ENCODE measurements around the gene ITGA1. TPM values are rescaled to one million over a fixed set of nuclear protein-coding genes. Genes with fewer than 3 reads are reported as not detected.
A peak's percentile ranks its signal among the peaks of the same experiment; 100 is the strongest.

ITGA1 gene
- total and polyA plus RNA-seq, 9 donors = 4.9 to 41.2 (median 14.7) TPM

DNA sequence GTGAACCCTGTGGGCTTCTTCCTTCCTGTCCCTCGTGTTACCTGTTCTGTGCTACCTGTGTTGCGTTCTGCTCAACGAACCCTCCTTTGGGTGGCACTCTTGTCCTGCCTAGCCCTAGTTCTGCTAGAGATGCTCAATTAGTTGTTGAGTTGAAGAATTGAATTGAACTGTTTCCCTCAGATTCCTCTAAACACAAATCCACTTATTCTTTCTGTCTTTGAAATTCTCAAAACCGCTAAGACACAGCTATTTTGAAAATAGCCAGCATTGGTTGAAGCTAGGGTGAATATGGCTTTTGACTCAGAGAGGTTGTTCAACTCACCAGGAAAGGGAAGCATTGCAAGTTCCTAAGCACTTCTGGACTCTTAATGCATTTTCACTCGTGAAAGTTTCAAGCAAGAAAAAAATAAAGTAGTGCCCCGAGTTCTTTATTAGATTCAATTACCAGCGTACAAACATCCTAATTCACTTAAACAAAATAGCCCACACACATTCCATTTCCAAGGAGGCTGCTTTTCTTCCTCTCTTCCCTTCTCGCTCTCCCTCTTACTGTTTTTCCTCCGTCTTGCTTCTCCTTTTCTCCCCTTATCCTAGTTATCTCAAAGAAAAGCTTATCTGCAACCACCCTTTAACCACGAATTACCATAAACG, 642 bp upstream of the ITGA1 start:
- H3K27me3 ChIP-seq = no peaks in the 10 kb centered on the region
- 4 to 7% (median 5%) methylated on average over 11 of the region's 11 CpGs for WGBS, 3 donors

DNA sequence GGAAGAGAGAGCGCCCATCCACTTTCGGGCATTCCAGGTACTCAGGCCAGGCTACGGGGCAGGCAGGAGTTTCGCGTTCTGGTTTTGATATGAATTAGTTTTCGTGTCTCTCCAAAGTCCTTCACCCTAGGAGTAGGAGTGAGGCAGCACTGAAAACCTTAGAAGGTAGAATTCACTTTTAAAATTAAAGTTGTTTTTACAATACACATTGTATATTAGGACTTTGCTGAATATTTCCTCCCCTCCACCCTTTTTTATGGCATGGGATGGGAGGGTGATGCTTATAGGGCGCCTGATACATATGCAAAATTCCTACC, 747 bp downstream of the ITGA1 start:
- Histone ChIP-seq H3K4me3 (peak overlapping the region; percentile 60), H3K9me3 (no peaks in the 10 kb centered on the region), H3K4me1 (ENCODE audit: insufficient read depth) (no peaks in the 10 kb centered on the region), H3K27me3 (no peaks in the 10 kb centered on the region), H3K36me3 (no peaks in the 10 kb centered on the region), H3K27ac (peak overlapping the region; percentile 79 to 88)
- TF ChIP-seq POLR2A (IDR thresholded peaks at IDR 0.05) = no peak
- no peak for TF ChIP-seq EP300 (IDR thresholded peaks at IDR 0.05)
- TF ChIP-seq, protein P1, sequence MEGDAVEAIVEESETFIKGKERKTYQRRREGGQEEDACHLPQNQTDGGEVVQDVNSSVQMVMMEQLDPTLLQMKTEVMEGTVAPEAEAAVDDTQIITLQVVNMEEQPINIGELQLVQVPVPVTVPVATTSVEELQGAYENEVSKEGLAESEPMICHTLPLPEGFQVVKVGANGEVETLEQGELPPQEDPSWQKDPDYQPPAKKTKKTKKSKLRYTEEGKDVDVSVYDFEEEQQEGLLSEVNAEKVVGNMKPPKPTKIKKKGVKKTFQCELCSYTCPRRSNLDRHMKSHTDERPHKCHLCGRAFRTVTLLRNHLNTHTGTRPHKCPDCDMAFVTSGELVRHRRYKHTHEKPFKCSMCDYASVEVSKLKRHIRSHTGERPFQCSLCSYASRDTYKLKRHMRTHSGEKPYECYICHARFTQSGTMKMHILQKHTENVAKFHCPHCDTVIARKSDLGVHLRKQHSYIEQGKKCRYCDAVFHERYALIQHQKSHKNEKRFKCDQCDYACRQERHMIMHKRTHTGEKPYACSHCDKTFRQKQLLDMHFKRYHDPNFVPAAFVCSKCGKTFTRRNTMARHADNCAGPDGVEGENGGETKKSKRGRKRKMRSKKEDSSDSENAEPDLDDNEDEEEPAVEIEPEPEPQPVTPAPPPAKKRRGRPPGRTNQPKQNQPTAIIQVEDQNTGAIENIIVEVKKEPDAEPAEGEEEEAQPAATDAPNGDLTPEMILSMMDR (IDR thresholded peaks at IDR 0.05) = no peak
- no peak for DNase-seq
- intact Hi-C loops (cut with DNase I) = loop anchor here in 1 of 4 donors (2.0 kb wide), 1 partner anchor 126 kb away; no protein-coding TSS in a partner anchor
- WGBS, 3 donors = 3 to 5% (median 5%) methylated on average over 7 of the region's 7 CpGs

More for the DNA sequence above, 642 bp upstream of the ITGA1 start:
- TF ChIP-seq EP300 (IDR thresholded peaks at IDR 0.05) = no peak
- TF ChIP-seq, protein P1 (IDR thresholded peaks at IDR 0.05) = no peak
- DNase-seq = peak in 1 of 5 donors; percentile 42
- peak overlapping the region; percentile 60 for H3K4me3 ChIP-seq
- intact Hi-C loops (cut with DNase I) = no loop called here
- H3K9me3 ChIP-seq = no peaks in the 10 kb centered on the region
- H3K4me1 ChIP-seq (ENCODE audit: insufficient read depth) = no peaks in the 10 kb centered on the region
- H3K27ac ChIP-seq = peak overlapping the region; percentile 79 to 88
- no peaks in the 10 kb centered on the region for H3K36me3 ChIP-seq

- Histone ChIP-seq H3K4me3 (peak overlapping the region; percentile 60), H3K27me3 (no peaks in the 10 kb centered on the region), H3K4me1 (ENCODE audit: insufficient read depth) (no peaks in the 10 kb centered on the region), H3K36me3 (no peaks in the 10 kb centered on the region), H3K9me3 (no peaks in the 10 kb centered on the region), H3K27ac (no peak overlapping the region)
- WGBS, 3 donors = 52 to 68% (median 54%) methylated on average over 1 of the region's 1 CpG
- intact Hi-C loops (cut with DNase I) = loop anchor here in 1 of 4 donors (2.0 kb wide), 1 partner anchor 125 kb away; no protein-coding TSS in a partner anchor
- no peak for DNase-seq
- TF ChIP-seq EP300 (IDR thresholded peaks at IDR 0.05) = no peak
- TF ChIP-seq, protein P1 (IDR thresholded peaks at IDR 0.05) = no peak
- no peak for TF ChIP-seq POLR2A (IDR thresholded peaks at IDR 0.05)
These were observed 1.7 kb downstream of the ITGA1 start for GRCh38 chr5:52789378-52789777.

DNA sequence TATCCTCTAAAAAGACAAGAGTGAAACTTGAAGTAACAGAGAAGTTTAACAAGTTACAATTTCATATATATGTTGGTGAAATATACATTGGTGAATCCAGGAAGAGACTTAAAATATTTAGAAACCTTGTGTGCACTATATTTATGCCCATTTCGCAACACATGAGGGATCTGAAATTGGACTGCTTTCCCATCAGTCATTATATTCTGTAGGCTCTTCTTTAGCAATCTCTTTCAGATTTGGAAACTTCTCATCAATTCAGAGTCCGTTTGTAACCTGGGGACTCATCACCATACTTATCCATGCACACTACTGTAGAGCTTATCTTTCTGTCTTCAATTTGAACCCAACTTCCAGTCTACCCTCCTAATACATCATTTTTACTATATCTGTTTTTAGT, 2.1 kb downstream of the ITGA1 start:
- H3K4me1 ChIP-seq (ENCODE audit: insufficient read depth) = no peaks in the 10 kb centered on the region
- H3K4me3 ChIP-seq = peak overlapping the region; percentile 60
- no peaks in the 10 kb centered on the region for H3K27me3 ChIP-seq
- no peaks in the 10 kb centered on the region for H3K9me3 ChIP-seq
- H3K36me3 ChIP-seq = no peaks in the 10 kb centered on the region
- no peak for DNase-seq
- intact Hi-C loops (cut with DNase I) = loop anchor here in 1 of 4 donors (2.0 kb wide), 1 partner anchor 125 kb away; no protein-coding TSS in a partner anchor
- no peak overlapping the region for H3K27ac ChIP-seq
- 79 to 92% (median 79%) methylated on average over 2 of the region's 2 CpGs for WGBS, 3 donors
- TF ChIP-seq POLR2A (IDR thresholded peaks at IDR 0.05) = no peak
- TF ChIP-seq EP300 (IDR thresholded peaks at IDR 0.05) = no peak

- H3K4me1 ChIP-seq (ENCODE audit: insufficient read depth) = no peaks in the 10 kb centered on the region
- intact Hi-C loops (cut with DNase I) = no loop called here
- DNase-seq = no peak
- 83 to 95% (median 87%) methylated on average over 1 of the region's 1 CpG for whole genome bisulfite sequencing, 3 donors
- H3K27me3 ChIP-seq = no peaks in the 10 kb centered on the region
- no peak overlapping the region for H3K4me3 ChIP-seq
- H3K9me3 ChIP-seq = no peaks in the 10 kb centered on the region
- no peak overlapping the region for H3K27ac ChIP-seq
- TF ChIP-seq EP300 (IDR thresholded peaks at IDR 0.05) (no peak), POLR2A (IDR thresholded peaks at IDR 0.05) (no peak)
- H3K36me3 ChIP-seq = no peaks in the 10 kb centered on the region
These were observed 3.6 kb downstream of the ITGA1 start for GRCh38 chr5:52791366-52791765.
